ENCODE measurements around the gene ARMC3.
A peak's percentile ranks its signal among the peaks of the same experiment; 100 is the strongest.

Gene ARMC3

GRCh38 chr10:22993314-22993713, 65.5 kb downstream of the ARMC3 start:
- DNase-seq (ENCODE audit: low spot score) = no peak

- no peak for DNase-seq (ENCODE audit: low spot score)
Measured at GRCh38 chr10:22997096-22997495, 69.2 kb downstream of the ARMC3 start.

GRCh38 chr10:22998091-22998490, 70.2 kb downstream of the ARMC3 start:
- no peak for DNase-seq (ENCODE audit: low spot score)

GRCh38 chr10:22999942-23000341, 72.1 kb downstream of the ARMC3 start:
- no peak for DNase-seq (ENCODE audit: low spot score)

- no peak for DNase-seq (ENCODE audit: low spot score)
Measured at GRCh38 chr10:23001901-23002516, 74.2 kb downstream of the ARMC3 start.

GRCh38 chr10:23005150-23005549, 77.3 kb downstream of the ARMC3 start:
- no peak for DNase-seq (ENCODE audit: low spot score)

- DNase-seq (ENCODE audit: low spot score) = no peak
Measured at GRCh38 chr10:23013581-23014335, 85.9 kb downstream of the ARMC3 start.

GRCh38 chr10:23015021-23015707, 87.3 kb downstream of the ARMC3 start:
- DNase-seq (ENCODE audit: low spot score) = no peak

GRCh38 chr10:23016636-23017035, 88.8 kb downstream of the ARMC3 start:
- no peak for DNase-seq (ENCODE audit: low spot score)

GRCh38 chr10:23019633-23020032, 91.8 kb downstream of the ARMC3 start:
- no peak for DNase-seq (ENCODE audit: low spot score)

GRCh38 chr10:23021430-23021829, 93.6 kb downstream of the ARMC3 start:
- DNase-seq (ENCODE audit: low spot score) = no peak

GRCh38 chr10:23024002-23024401, 96.1 kb downstream of the ARMC3 start:
- DNase-seq (ENCODE audit: low spot score) = no peak

- no peak for DNase-seq (ENCODE audit: low spot score)
Measured at GRCh38 chr10:23031318-23031717, 103.5 kb downstream of the ARMC3 start.

GRCh38 chr10:23034790-23035189, 106.9 kb downstream of the ARMC3 start:
- DNase-seq (ENCODE audit: low spot score) = no peak

- DNase-seq (ENCODE audit: low spot score) = no peak
Measured at GRCh38 chr10:23035569-23035968, 107.7 kb downstream of the ARMC3 start.

GRCh38 chr10:23037152-23037551, 109.3 kb downstream of the ARMC3 start:
- no peak for DNase-seq (ENCODE audit: low spot score)

- DNase-seq (ENCODE audit: low spot score) = no peak
Measured at GRCh38 chr10:23037561-23037960, 109.7 kb downstream of the ARMC3 start.

- DNase-seq (ENCODE audit: low spot score) = no peak
Measured at GRCh38 chr10:23038172-23038571, 110.3 kb downstream of the ARMC3 start.

- DNase-seq (ENCODE audit: low spot score) = no peak
Measured at GRCh38 chr10:23040002-23040401, 112.1 kb downstream of the ARMC3 start.

GRCh38 chr10:23046027-23046426, 118.2 kb downstream of the ARMC3 start:
- DNase-seq (ENCODE audit: low spot score) = no peak

- DNase-seq (ENCODE audit: low spot score) = peak; percentile 21
Measured at GRCh38 chr10:23047201-23048050, 119.6 kb downstream of the ARMC3 start.

- DNase-seq (ENCODE audit: low spot score) = no peak
Measured at GRCh38 chr10:23048191-23048590, 120.3 kb downstream of the ARMC3 start.
